Mesothelial cell of epicardium (in vitro differentiated cells): Measurements from ENCODE around the gene NUP85. TPM values are rescaled to one million over a fixed set of nuclear protein-coding genes. Genes with fewer than 3 reads are reported as not detected.
A peak's percentile ranks its signal among the peaks of the same experiment; 100 is the strongest.

Experiments
- DNase-seq, 2 experiments: peaks; one replicate each; pipeline ENCODE4 v3.0.0; 2021; ENCODE audit warnings: low spot score in 2 of 2; ENCODE audit not compliant: unreplicated experiment in 2 of 2
- H3K27ac Mint-ChIP-seq: 2 replicates; pipeline ENCODE4 v1.8.0; 2021; ENCODE audit warnings: mixed read lengths
- H3K27me3 Mint-ChIP-seq: 2 replicates; pipeline ENCODE4 v1.8.0; 2021; ENCODE audit warnings: low read depth, mixed read lengths
- H3K36me3 Mint-ChIP-seq: 2 replicates; pipeline ENCODE4 v1.8.0; 2021; ENCODE audit warnings: mixed read lengths
- H3K4me1 Mint-ChIP-seq: 2 replicates; pipeline ENCODE4 v1.8.0; 2021; ENCODE audit warnings: mixed read lengths
- H3K4me3 Mint-ChIP-seq: 2 replicates; pipeline ENCODE4 v1.8.0; 2021; ENCODE audit warnings: mild to moderate bottlenecking, moderate library complexity, mixed read lengths
- H3K9me3 Mint-ChIP-seq: 2 replicates; pipeline ENCODE4 v1.8.0; 2021; ENCODE audit warnings: mixed read lengths
- CTCF ChIP-seq: fragments of 200-600 bp; sonication (generic); IDR thresholded peaks from one replicate; pipeline ENCODE4 v1.5.0; 2021; ENCODE audit warnings: antibody characterized with exemption; ENCODE audit not compliant: unreplicated experiment
- total RNA-seq: library from RNA; stranded (reverse); gene quantifications from 3 replicates; pipeline ENCODE4 v1.2.1, GENCODE V29; 2021

NUP85 gene
- total RNA-seq, 1 donor from 2014 or later = 79.7 TPM

GRCh38 chr17:75168998-75169397 lies 36.5 kb upstream of the NUP85 start:
- Mint-ChIP-seq H3K36me3 (peaks cover 27% of the 10 kb centered on the region), H3K27me3 (no peaks in the 10 kb centered on the region), H3K27ac (no peak overlapping the region), H3K4me1 (no peaks in the 10 kb centered on the region), H3K4me3 (no peak overlapping the region), H3K9me3 (no peaks in the 10 kb centered on the region)
- TF ChIP-seq CTCF = no peak
- DNase-seq = no peak

GRCh38 chr17:75173526-75173925 lies 32.0 kb upstream of the NUP85 start:
- Mint-ChIP-seq H3K4me1 (no peaks in the 10 kb centered on the region), H3K36me3 (peaks cover 19% of the 10 kb centered on the region), H3K4me3 (no peak overlapping the region), H3K9me3 (no peaks in the 10 kb centered on the region), H3K27me3 (no peaks in the 10 kb centered on the region), H3K27ac (no peak overlapping the region)
- no peak for TF ChIP-seq CTCF
- no peak for DNase-seq

GRCh38 chr17:75174996-75175395 lies 30.5 kb upstream of the NUP85 start:
- peak overlapping the region; percentile 6 for H3K27ac Mint-ChIP-seq
- no peaks in the 10 kb centered on the region for H3K9me3 Mint-ChIP-seq
- no peaks in the 10 kb centered on the region for H3K27me3 Mint-ChIP-seq
- TF ChIP-seq CTCF = no peak
- H3K4me3 Mint-ChIP-seq = no peak overlapping the region
- DNase-seq = no peak
- H3K4me1 Mint-ChIP-seq = no peaks in the 10 kb centered on the region
- H3K36me3 Mint-ChIP-seq = peaks cover 19% of the 10 kb centered on the region

GRCh38 chr17:75176625-75177024 lies 28.9 kb upstream of the NUP85 start:
- H3K4me1 Mint-ChIP-seq = peaks cover 10% of the 10 kb centered on the region
- no peak overlapping the region for H3K4me3 Mint-ChIP-seq
- no peak overlapping the region for H3K27ac Mint-ChIP-seq
- H3K36me3 Mint-ChIP-seq = peaks cover 19% of the 10 kb centered on the region
- H3K27me3 Mint-ChIP-seq = no peaks in the 10 kb centered on the region
- DNase-seq = no peak
- no peak for TF ChIP-seq CTCF
- H3K9me3 Mint-ChIP-seq = no peaks in the 10 kb centered on the region

GRCh38 chr17:75178453-75178852 lies 27.0 kb upstream of the NUP85 start:
- DNase-seq = no peak
- H3K27ac Mint-ChIP-seq = no peak overlapping the region
- H3K27me3 Mint-ChIP-seq = no peaks in the 10 kb centered on the region
- peaks cover 10% of the 10 kb centered on the region for H3K36me3 Mint-ChIP-seq
- TF ChIP-seq CTCF = no peak
- no peaks in the 10 kb centered on the region for H3K9me3 Mint-ChIP-seq
- no peak overlapping the region for H3K4me3 Mint-ChIP-seq
- H3K4me1 Mint-ChIP-seq = peaks cover 15% of the 10 kb centered on the region

GRCh38 chr17:75181110-75181509 lies 24.4 kb upstream of the NUP85 start:
- peaks cover 2% of the 10 kb centered on the region for H3K36me3 Mint-ChIP-seq
- no peak for TF ChIP-seq CTCF
- H3K4me3 Mint-ChIP-seq = peak overlapping the region; percentile 76
- DNase-seq = no peak
- peaks cover 24% of the 10 kb centered on the region for H3K4me1 Mint-ChIP-seq
- H3K27me3 Mint-ChIP-seq = no peaks in the 10 kb centered on the region
- peaks cover 5% of the 10 kb centered on the region for H3K9me3 Mint-ChIP-seq
- peak overlapping the region; percentile 68 for H3K27ac Mint-ChIP-seq
